Activated CD8-positive, alpha-beta memory T cell treated with anti-CD3 and anti-CD28 coated beads for 48 hours (primary cell): ENCODE results near the gene EFCAB11.

ENCODE experiments used
- DNase-seq, 3 experiments: peaks; one replicate each; pipeline ENCODE4 v3.0.0-alpha.2; 2020; ENCODE audit warnings: low read depth in 2 of 3, low spot score in 2 of 3

EFCAB11 gene

DNA sequence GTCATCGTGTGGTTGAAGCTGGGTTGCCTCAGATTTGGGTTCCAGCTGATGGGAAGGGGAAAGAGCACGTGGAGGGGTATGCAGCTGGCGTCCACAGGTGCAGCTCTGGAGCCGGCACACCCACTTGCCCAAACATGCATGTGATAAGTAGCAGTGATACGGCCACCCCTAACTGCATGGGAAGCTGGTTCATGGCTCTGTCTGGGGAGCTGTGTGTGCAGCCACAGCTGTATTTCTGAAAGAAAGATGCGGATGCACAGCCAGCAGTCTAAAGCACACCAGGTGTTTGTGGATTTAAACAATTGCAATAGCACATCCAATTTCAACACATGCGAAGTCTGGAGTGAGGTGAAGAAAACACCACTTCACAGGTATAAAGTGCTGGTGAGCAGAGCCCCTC, 181.4 kb downstream of the EFCAB11 start:
- no peak for DNase-seq

DNA sequence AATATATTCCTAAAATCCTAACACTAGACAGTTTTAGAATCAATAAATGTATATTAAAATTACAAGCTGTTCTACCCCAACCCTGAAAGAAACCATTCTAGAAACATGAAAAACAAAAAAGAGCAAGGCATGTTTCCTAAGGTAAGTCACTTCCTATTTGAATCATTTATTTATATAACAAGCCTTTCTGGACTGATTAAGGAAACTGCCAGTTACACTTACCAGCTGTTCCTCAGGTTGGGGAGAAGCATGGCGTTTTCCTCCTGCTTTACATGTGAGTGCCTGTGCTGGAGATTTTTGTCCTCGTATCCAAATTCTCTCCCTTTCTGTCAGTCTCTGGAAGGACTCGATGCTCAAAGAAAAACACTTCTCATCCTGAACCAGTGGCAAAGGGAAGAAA, 183.3 kb downstream of the EFCAB11 start:
- no peak for DNase-seq

DNA sequence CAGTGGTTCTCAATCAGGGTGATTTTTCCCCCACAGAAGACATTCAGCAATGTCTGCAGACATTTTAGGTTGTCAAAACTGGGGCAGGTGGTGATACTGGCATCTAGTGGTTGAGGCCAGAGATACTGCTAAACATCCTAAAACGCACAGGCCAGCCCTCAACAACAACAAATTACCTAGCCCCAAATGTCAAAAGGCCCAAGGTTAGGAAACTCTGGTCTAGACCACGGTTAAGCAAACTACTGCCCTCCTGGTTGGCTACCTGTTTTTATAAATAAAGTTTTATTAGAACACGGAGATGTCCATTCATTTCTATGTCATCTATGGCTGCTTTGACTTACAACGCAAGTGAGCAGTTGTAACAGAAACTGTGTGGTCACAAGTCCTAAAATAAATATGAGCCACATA, 186.7 kb downstream of the EFCAB11 start:
- peak in 1 of 3 experiments; percentile 7 for DNase-seq

DNA sequence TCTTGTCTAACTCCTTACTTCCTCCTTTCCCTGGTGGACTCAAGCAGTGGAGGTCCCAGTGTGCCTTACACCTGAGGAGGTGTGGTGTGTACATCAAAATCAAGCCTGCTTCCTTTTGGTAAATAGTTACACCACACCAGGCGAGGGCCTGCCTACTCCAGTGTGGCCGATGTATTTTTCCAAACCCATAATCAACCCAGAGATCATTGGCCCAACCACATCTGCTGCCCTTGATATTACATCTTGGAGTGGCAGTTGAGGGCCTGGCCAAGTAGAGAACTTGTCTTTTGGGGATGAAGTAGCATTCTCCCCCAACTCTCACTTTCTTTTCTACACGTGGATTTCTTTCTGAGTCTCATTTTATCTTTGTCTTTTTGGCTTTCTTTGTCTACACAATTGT, 187.4 kb downstream of the EFCAB11 start:
- no peak for DNase-seq

DNA sequence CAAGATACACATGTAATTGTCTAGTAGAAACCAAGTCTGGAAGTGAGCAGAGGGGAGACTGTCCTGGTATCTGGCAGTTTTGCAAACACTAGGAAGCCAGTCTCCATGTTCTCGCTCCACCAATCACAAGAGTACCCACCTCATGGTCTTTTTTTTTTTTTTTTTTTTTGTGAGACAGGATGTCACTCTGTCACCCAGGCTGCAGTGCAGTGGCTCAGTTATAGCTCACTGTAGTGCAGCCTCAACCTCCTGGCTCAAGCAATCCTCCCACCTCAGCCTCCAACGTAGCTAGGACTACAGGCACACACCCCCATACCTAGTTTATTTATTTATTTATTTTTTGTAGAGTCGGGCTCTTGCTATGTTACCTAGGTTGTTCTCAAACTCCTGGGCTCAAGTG, 189.2 kb downstream of the EFCAB11 start:
- DNase-seq = no peak

DNA sequence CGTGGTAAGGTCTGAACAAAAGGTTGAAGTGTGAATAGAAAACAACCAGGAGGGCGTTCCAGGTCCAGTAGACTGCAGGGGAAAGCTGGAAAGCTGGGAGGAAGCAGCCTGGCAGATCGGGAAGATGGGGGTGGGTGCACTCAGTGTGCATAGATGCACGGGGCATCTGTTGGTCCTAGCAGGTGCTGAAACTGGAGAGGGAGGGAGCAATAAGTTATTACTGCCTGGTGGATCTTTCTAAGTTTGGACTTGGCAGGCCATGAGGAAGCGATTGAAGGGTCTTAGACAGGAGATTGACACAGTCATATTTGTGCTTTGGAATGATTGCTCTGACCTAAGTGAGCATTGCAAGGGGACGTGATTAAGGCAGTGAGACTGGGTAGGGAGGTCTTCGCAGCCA, 194.4 kb downstream of the EFCAB11 start:
- no peak for DNase-seq

DNA sequence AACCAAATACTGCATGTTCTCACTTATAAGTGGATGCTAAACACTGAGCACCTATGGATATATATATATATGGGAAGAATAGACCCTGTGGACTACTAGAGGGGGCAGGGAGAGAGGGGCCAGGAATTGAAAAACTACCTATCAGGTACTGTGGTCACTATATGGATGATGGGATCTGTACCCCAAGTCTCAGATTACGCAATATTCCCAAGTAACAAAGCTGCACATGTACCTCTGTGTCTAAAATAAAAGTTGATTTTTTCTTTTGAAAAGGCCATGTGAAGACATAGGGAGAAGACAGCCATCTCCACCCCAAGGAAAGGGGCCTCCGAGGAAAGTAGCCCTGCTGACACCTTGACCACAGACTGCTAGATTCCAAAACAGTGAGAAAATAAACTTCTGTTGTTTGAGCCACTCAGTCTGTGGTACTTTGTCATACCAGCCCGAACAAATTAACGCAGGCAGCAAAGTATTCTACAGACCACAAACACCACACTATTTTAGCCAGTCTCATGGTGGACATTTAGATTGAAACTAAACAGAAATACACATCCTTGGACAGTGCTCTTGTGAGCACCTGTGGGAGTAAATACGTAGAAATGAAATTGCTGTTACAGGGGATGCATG, 197.1 kb downstream of the EFCAB11 start:
- no peak for DNase-seq

DNA sequence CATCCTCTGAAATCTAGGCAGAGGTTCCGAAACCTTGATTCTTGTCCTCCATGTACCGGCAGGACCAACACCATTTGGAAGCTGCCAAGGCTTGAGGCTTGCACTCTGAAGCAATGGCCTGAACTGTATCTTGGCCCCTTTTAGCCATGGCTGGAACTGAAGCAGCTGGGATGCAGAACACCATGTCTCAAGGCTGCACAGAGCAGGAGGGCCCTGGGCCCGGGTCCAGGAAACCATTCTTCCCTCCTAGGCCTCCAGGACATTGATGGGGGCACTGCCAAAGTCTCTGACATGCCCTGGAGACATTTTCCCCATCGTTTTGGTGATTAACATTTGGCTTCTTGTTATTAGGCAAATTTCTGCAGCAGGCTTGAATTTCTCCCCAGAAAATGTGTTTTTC, 198.7 kb downstream of the EFCAB11 start:
- no peak for DNase-seq

DNA sequence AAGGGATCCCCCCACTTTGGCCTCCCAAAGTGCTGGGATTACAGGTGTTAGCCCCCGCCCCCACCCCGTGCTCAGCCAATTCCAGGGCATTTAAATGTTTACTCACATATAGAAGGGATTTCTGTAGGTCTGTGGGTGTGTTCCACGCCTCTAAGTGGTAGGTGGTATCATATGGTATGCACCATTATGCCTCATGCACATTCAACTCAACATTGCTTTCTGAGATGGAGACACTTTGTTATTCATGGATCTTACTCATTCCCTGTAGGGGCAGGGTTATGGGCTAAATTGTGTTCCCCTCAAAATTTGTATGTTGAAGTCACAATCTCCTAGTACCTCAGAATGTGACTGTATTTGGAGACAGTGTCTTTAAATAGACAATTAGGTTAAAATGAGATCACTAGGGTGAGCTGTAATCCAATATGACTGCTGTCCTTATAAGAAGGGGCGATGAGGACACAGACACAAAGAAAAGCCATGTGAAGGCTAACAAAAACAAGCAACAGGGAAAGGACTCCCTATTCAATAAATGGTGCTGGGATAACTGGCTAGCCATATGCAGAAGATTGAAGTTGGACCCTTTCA, 200.6 kb downstream of the EFCAB11 start:
- no peak for DNase-seq

DNA sequence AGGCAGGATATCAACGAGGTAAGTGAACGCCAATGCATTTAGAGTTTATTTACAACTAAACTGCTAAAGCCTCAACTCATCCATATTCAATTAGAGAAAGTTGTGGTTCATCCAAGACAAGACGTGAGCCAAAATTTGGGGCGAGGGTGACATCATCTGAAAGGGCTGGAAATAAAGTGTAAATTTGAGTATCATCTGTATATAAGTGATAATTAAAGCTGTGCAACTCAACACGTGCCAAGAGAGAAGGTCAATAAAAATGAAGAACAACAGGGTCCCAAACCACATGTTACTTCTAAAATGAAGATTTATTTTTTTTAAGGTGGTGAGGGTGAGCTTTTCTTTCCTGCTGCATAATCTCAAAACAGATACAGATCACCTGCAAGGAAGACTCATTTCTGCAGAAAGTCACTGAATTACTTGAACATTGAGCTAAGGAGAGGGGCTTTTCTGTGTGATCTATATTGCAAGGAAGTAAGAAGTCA, 203.6 kb downstream of the EFCAB11 start:
- DNase-seq = no peak

DNA sequence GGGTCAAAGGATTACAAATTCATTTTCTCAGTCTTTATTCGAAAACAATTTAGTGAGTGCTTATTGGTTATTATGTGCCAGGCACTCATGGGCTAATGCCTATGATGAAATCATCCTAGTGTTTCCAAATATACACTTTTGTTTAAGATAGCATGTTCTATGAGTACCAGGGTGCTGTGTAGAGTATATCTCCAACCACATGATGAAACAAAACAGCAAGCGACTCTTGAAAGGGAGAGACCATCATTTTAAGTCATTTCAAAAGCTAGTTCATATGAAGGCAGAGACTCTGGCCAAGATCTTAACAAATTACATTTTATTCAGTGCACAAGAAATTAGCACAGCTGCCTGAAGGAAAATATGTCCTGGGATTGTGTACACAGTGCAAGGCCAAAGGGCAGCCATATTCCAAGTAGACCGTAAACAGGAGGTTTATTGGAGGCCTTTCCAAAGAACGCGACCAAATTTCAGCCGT, 204.2 kb downstream of the EFCAB11 start:
- no peak for DNase-seq

DNA sequence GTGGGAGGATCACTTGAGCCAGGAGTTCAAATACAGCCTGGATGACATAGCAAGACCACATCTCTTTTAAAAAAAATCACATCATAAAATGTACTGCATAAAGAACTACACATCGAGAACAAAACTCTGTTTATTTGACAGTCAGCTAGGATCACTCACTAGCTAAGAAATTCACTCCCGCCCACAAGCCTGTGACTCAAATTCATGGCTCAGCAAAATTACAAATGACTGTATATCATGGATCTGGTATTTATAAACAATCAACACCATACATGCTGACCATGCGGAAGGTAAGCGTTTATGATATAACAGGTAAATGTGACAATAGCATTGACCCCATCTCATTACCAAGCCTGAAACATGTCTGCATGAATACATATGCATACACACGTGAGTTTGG, 206.5 kb downstream of the EFCAB11 start:
- DNase-seq = no peak

DNA sequence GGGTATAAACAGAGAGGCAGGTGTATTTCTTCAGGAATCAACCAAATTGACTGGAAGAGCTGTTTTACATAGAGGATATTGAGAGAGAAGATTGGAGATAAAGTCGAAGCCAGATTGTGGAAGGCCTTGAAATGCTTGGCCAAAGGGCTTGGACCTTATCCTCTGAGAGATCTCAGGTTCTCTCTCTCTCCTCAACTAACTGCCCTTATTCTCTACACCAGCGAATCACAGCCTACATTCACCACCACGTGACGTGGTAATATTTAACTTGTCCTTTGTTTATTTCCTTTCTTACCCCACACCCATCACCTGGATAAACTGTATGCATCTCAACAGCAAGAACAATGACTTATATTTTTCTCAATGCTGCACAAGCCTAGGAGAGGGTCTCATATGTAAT, 207.4 kb downstream of the EFCAB11 start:
- no peak for DNase-seq

DNA sequence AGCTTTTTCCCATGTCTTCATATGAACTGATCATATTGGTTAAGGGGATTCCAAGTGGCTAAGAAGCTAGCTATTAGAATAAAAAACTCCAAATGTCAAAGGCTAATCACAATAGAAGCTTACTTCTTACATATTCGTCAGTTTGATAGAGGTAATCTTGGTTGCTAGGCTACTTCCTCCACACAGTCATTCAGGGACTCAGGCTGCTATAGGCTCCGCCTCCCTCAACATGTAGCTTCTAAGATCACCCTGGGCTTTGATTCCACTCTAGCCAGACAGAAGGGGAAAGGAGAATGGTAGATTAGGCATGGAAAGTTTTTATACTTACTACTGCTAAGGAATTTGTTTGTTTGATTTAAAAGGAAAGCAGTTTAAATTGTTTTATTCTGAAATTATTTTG, 207.9 kb downstream of the EFCAB11 start:
- no peak for DNase-seq

DNA sequence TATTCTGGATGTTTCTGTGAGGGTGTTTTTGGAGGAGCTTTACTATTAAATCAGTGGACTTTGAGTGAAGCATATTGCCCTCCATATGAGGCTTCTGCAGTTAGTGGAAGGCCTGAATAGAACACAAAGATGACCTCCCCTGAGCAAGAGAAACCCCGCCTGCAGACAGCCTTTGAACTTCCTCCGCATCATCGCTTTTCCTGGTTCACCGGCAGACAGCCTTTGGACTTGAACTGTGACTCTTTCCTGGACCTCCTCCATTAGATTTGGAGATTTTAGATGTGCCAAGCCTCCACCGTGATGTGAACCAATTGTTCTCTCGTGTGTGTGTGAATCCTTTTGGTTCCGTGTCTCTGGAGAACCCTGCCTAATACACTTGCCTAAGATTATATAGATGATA, 208.4 kb downstream of the EFCAB11 start:
- DNase-seq = no peak
